ENCODE results near the gene CDON. TPM values are rescaled to one million over a fixed set of nuclear protein-coding genes. Genes with fewer than 3 reads are reported as not detected.
A peak's percentile ranks its signal among the peaks of the same experiment; 100 is the strongest.
"Not testable (repeated sequence)": the region's sequence is repeated elsewhere in the genome, so short reads cannot be mapped to it uniquely, and the experiment has no call there.

CDON gene
- total RNA-seq, 2 donors from 2014 or later: 2.0 TPM

DNA sequence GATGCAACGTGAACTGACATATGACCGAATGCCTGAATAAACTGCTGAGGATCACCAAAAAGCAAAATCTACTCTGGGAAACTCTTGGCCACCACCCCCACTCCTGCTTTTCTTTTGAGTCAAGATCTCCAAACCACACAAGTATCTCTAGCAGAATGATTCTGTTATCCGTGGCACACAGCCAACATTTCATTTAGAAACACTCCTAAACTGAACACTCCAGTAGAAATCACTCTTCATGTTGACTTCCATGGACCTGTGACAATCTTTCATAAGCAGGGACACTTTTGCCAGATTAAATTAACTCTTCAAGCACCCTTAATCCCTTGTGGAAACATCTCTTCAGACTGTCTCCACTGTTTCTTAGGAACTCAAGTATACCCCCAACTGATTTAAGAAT is 72.4 kb downstream of the CDON start:
- H3K27ac Mint-ChIP-seq: no peak overlapping the region
- no peak for ATAC-seq
- no peaks in the 10 kb centered on the region for H3K9me3 ChIP-seq (ENCODE audit: control insufficient read depth, low read length, poor library complexity, severe bottlenecking)
- no peaks in the 10 kb centered on the region for H3K27me3 Mint-ChIP-seq
- no peak overlapping the region for H3K4me3 Mint-ChIP-seq
- H3K36me3 Mint-ChIP-seq (ENCODE audit: low read depth): no peaks in the 10 kb centered on the region
- H3K4me1 Mint-ChIP-seq: no peaks in the 10 kb centered on the region
- no peak for DNase-seq

DNA sequence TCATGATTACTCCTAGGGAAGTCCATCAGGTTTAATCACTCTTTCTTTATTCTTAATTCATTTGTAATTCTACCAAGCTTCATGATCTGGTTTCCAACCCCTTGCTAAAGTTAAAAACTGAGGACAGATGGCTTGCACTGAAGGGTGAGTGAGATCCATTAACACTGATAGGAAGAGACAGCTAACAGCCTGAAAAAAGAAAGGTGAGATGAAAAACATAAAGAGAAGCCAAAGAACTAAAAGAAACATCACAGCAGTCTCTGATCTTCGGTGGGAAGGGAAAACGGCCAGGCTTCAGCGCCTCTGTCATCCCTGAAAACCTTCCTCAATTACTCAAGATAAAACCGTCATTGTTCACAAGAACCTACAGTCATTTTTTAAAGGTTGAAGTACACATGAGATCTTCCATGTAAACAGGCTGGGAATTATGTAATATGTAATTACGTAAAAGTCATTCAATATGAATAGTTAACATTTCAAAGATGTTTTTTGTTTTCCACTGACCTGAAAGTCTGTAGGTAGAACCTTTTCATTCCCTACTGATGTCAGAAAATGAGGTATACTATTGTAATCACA is 75.5 kb downstream of the CDON start:
- no peak for ATAC-seq
- Mint-ChIP-seq H3K36me3 (ENCODE audit: low read depth) (peaks cover 4% of the 10 kb centered on the region), H3K27me3 (no peaks in the 10 kb centered on the region), H3K4me3 (no peak overlapping the region), H3K4me1 (no peaks in the 10 kb centered on the region), H3K27ac (no peak overlapping the region)
- DNase-seq: no peak
- no peaks in the 10 kb centered on the region for H3K9me3 ChIP-seq (ENCODE audit: control insufficient read depth, low read length, poor library complexity, severe bottlenecking)

DNA sequence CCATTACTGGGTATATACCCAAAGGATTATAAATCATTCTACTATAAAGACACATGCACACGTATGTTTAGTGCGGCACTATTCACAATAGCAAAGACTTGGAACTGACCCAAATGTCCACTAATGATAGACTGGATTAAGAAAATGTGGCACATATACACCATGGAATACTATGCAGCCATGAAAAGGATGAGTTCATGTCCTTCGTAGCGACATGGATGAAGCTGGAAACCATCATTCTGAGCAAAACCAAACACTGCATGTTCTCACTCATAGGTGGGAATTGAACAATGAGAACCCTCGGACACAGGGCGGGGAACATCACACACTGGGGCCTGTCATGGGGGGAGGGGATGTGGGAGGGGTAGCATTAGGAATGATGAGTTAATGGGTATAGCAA is 76.7 kb downstream of the CDON start:
- not testable (repeated sequence) for ATAC-seq; H3K9me3 ChIP-seq (ENCODE audit: control insufficient read depth, low read length, poor library complexity, severe bottlenecking); H3K4me3 Mint-ChIP-seq; H3K27me3 Mint-ChIP-seq; H3K4me1 Mint-ChIP-seq; DNase-seq; H3K36me3 Mint-ChIP-seq (ENCODE audit: low read depth); H3K27ac Mint-ChIP-seq

DNA sequence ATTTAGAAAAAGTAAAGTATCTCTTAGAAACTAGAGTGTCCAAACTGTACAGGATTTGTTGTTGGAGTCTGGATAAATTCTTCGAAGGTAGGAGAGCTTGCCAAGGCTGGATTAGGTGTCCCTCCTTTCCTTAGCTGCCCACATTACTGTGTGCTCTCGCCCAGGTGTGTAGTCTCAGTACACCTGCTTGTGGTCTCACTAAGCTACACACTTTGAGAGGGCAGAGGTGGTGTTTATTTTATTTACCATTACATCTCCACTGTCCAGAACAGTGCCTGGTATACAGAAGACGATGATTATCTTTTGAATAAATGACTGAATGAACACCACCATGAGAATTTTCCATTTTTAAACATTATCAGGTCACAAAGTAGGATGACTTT is 80.3 kb downstream of the CDON start:
- Mint-ChIP-seq H3K4me1 (no peaks in the 10 kb centered on the region), H3K36me3 (ENCODE audit: low read depth) (peaks cover 4% of the 10 kb centered on the region), H3K27me3 (no peaks in the 10 kb centered on the region), H3K4me3 (no peak overlapping the region), H3K27ac (no peak overlapping the region)
- DNase-seq (no peak), ATAC-seq (no peak)
- no peaks in the 10 kb centered on the region for H3K9me3 ChIP-seq (ENCODE audit: control insufficient read depth, low read length, poor library complexity, severe bottlenecking)

DNA sequence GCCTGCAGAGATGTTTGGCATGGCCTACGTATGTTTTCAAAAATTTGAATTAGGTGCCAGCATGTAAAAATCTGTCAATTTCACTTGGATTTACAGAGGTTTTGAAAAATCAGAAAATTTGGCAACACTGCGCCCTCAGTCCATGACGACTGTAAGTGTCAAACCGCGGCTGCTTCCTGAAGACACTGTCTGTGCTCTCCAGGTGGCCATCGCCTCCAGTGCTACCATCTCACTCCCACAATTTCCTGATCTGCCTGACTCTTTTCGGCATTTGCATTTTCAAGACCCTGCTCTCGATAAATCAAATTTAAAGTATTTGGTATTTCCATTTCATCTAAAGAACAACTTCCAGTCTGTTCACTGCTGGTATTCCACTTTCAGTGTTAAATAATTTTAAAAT is 82.2 kb downstream of the CDON start:
- Mint-ChIP-seq H3K27ac (no peak overlapping the region), H3K4me3 (no peak overlapping the region), H3K4me1 (no peaks in the 10 kb centered on the region), H3K27me3 (no peaks in the 10 kb centered on the region), H3K36me3 (ENCODE audit: low read depth) (peaks cover 4% of the 10 kb centered on the region)
- H3K9me3 ChIP-seq (ENCODE audit: control insufficient read depth, low read length, poor library complexity, severe bottlenecking): no peaks in the 10 kb centered on the region
- no peak for DNase-seq
- ATAC-seq: no peak

DNA sequence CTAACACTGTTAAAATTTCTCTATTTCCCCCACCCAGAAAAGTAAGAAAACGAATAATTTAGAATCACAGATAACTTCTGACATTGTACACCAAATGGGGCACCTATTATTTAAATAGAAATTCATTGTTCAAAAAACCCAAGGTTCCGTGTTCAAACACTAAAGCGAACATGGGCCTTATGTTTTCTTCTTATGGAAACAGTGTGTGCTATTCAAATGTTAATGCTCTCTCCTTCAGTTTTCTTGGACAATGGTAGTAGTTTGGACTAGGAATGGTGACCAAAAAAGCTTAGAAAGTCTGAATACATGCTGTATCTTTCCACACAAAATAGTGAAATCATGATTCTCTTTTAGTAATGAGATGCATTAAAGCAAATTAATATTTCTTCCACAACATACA is 83.2 kb downstream of the CDON start:
- ATAC-seq: no peak
- no peak overlapping the region for H3K4me3 Mint-ChIP-seq
- peaks cover 4% of the 10 kb centered on the region for H3K36me3 Mint-ChIP-seq (ENCODE audit: low read depth)
- H3K9me3 ChIP-seq (ENCODE audit: control insufficient read depth, low read length, poor library complexity, severe bottlenecking): no peaks in the 10 kb centered on the region
- no peaks in the 10 kb centered on the region for H3K4me1 Mint-ChIP-seq
- no peaks in the 10 kb centered on the region for H3K27me3 Mint-ChIP-seq
- no peak overlapping the region for H3K27ac Mint-ChIP-seq
- no peak for DNase-seq

DNA sequence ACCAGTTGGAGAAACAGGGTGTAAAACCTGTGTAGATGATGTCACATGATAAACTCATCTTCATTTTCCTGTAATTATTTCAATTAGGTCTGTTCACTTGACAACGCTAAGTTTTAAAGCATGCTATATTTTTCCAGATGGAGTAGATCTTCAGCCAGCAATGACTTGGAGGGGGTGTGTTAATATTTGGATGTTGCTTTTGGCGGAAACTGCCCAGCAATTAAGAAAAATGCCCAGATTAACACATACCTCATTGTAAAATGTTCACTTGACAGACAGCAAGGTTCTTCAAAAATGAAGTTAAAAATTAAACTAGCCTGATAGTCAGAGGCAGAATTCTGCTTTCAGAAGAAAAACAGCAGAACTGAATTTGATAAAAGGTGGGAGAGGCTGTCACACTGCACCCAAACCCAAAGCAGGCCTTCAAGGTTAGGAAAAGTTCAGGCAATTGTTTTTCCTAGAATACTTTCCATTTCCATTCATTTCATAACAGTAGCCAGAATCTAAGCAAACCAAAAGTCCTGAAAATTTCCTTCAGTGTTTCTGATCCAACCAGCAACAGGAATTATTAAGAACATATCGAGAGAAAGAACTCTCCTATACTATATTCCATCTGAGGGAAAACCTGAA is 83.8 kb downstream of the CDON start:
- Mint-ChIP-seq H3K4me1 (no peaks in the 10 kb centered on the region), H3K36me3 (ENCODE audit: low read depth) (peaks cover 4% of the 10 kb centered on the region), H3K4me3 (no peak overlapping the region), H3K27me3 (no peaks in the 10 kb centered on the region), H3K27ac (no peak overlapping the region)
- DNase-seq (no peak), ATAC-seq (no peak)
- H3K9me3 ChIP-seq (ENCODE audit: control insufficient read depth, low read length, poor library complexity, severe bottlenecking): no peaks in the 10 kb centered on the region

DNA sequence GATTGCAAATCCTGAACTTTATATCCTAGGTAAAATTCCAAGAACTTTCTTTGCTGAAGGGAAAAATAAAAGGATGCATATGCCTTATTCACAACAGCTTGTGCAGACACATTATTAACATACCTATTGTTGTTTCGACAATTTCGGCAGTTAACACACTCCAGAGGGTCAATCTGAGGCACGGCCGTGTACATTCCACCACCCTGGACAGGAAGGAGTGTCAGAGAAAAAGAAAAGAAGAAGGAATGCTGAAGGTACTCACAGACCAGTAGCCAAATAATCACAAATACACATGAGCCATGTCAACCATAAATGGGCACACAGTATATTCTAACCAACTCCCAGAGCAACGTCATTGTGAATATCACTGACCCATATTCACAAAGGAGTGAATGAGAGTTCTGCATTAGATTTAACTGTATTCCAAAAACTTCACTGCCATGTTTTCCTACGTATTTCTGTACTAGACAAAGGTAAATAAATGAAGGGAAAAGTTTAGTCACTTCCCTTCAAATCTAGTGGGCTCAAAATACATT is 84.4 kb downstream of the CDON start:
- no peaks in the 10 kb centered on the region for H3K27me3 Mint-ChIP-seq
- ATAC-seq (no peak), DNase-seq (no peak)
- peaks cover 4% of the 10 kb centered on the region for H3K36me3 Mint-ChIP-seq (ENCODE audit: low read depth)
- no peak overlapping the region for H3K27ac Mint-ChIP-seq
- H3K4me3 Mint-ChIP-seq: no peak overlapping the region
- no peaks in the 10 kb centered on the region for H3K4me1 Mint-ChIP-seq
- no peaks in the 10 kb centered on the region for H3K9me3 ChIP-seq (ENCODE audit: control insufficient read depth, low read length, poor library complexity, severe bottlenecking)

DNA sequence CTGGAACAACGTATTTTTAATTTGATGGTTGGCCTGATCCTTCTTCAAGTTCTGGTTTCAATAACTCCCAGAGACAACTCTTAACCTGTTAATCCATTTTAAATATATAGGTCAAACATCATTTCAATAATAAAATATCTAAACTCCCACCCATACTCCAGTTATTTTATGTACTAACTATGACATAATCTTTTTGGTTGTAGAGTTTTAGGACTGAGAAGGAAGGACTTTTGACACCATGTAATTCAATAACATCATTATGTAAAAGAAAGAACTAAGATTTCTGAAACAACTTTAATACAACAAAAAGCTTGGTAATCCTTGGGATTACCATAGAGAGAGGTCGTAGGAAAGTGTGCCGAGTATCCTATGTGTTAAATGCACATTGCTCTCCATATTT is 85.3 kb downstream of the CDON start:
- H3K36me3 Mint-ChIP-seq (ENCODE audit: low read depth): peaks cover 3% of the 10 kb centered on the region
- no peaks in the 10 kb centered on the region for H3K4me1 Mint-ChIP-seq

DNA sequence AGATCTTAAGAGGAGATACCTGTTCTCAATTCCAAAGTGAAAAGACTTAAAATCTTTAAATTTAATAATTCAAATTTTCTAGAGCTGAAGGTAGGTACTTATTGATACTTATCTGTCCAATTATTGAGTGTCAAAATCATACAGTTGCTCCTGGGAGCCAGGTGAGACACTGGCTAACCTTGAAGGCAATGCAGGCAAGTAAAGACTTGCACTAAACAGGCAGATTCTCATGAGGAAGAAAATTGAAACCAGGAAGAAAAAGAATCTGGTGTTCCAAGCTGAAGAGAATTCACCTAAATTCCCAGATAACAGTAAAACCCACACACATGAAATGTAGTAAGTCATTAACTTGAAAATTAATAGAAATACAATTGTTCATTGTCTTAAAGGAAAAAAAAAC is 86.5 kb downstream of the CDON start:
- no peak overlapping the region for H3K4me3 Mint-ChIP-seq
- H3K36me3 Mint-ChIP-seq (ENCODE audit: low read depth): peaks cover 3% of the 10 kb centered on the region
- no peaks in the 10 kb centered on the region for H3K27me3 Mint-ChIP-seq
- DNase-seq (no peak), ATAC-seq (no peak)
- H3K4me1 Mint-ChIP-seq: no peaks in the 10 kb centered on the region
- no peaks in the 10 kb centered on the region for H3K9me3 ChIP-seq (ENCODE audit: control insufficient read depth, low read length, poor library complexity, severe bottlenecking)
- H3K27ac Mint-ChIP-seq: no peak overlapping the region

More for the DNA sequence above, 85.3 kb downstream of the CDON start:
- ATAC-seq (no peak), DNase-seq (no peak)
- no peaks in the 10 kb centered on the region for H3K27me3 Mint-ChIP-seq
- H3K9me3 ChIP-seq (ENCODE audit: control insufficient read depth, low read length, poor library complexity, severe bottlenecking): no peaks in the 10 kb centered on the region
- no peak overlapping the region for H3K4me3 Mint-ChIP-seq
- no peak overlapping the region for H3K27ac Mint-ChIP-seq

DNA sequence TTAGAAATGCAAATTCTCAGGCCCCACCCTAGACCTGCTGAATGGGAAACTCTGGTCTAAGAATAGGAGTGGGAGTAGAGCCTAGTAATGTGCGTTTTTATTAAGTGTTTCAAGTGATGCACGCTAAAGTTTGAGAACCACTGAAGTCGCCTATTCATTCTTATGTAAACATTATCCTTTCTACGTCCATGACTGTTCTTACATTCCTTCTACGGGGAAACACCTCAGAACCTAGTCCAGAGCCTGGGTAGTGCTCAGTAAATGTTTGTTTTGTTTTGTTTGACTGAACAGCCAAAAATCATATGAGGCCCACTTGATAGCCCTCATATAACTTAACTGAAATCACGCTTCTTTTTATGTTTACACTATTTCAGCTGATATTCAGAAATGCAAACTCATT is 87.0 kb downstream of the CDON start:
- no peaks in the 10 kb centered on the region for H3K9me3 ChIP-seq (ENCODE audit: control insufficient read depth, low read length, poor library complexity, severe bottlenecking)
- Mint-ChIP-seq H3K4me1 (no peaks in the 10 kb centered on the region), H3K27ac (no peak overlapping the region), H3K36me3 (ENCODE audit: low read depth) (peaks cover 3% of the 10 kb centered on the region), H3K27me3 (no peaks in the 10 kb centered on the region), H3K4me3 (no peak overlapping the region)
- no peak for ATAC-seq
- DNase-seq: no peak

DNA sequence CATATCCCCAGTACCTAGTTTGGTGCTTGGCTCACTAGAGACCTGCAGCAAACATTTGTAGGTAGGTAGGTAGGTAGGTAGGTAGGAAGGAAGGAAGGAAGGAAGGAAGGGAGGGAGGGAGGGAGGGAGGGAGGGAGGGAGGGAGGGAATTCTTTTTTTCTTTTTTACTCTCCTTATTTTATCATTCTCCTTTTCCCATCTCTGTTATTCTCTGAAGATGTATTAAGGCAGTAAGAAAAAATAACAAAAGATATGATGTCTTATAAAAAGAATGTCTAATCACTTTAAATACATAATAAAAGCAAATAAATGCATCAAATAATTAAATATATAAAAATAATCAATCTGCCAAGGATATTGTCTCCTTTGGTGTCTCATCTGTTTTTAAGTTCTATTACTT is 88.4 kb downstream of the CDON start:
- ATAC-seq: no peak
- no peak for DNase-seq
- no peak overlapping the region for H3K4me3 Mint-ChIP-seq
- H3K36me3 Mint-ChIP-seq (ENCODE audit: low read depth): peaks cover 3% of the 10 kb centered on the region
- H3K4me1 Mint-ChIP-seq: no peaks in the 10 kb centered on the region
- H3K9me3 ChIP-seq (ENCODE audit: control insufficient read depth, low read length, poor library complexity, severe bottlenecking): no peaks in the 10 kb centered on the region
- no peak overlapping the region for H3K27ac Mint-ChIP-seq
- no peaks in the 10 kb centered on the region for H3K27me3 Mint-ChIP-seq

DNA sequence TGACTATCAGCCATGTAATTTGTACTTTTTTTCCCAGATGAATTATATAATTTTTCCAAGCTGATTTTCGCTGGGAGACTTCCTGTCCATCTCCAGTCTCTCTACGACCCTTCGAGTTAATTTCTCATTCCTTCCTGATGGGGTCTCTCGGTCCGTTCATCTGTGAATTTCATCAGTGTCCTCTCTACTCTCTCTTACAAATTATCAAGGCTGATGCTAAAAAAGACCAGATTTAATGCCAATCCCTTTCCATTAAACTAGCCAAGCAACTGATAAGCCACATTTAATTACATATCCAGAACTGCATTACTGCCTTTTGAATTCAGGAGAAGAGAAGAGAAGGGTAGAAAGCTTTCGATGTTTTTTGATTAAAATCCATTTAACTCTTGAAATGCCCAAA is 91.0 kb downstream of the CDON start:
- H3K27ac Mint-ChIP-seq: no peak overlapping the region
- H3K36me3 Mint-ChIP-seq (ENCODE audit: low read depth): peaks cover 3% of the 10 kb centered on the region
- H3K4me1 Mint-ChIP-seq: no peaks in the 10 kb centered on the region
- no peaks in the 10 kb centered on the region for H3K27me3 Mint-ChIP-seq
- ATAC-seq (no peak), DNase-seq (no peak)
- H3K9me3 ChIP-seq (ENCODE audit: control insufficient read depth, low read length, poor library complexity, severe bottlenecking): no peaks in the 10 kb centered on the region
- H3K4me3 Mint-ChIP-seq: no peak overlapping the region

DNA sequence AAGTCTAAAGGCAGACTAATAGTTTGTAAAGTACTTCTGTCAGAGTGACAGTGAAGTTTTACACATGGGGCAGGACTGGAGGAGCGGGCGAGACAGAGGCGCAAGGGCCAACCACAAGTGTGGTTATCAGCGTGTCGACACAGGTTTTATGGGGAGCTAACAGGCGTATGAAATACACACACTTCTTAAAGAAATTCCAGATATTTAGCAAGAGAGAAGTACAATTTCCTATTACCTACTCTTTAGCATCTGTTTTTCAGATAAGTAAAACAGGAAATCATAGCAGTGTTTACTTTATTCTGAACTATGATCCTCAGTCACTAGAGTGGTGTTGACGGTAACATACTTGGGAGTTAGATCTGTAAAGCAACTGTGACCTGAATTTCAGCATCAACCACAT is 94.3 kb downstream of the CDON start:
- ATAC-seq: no peak

More for the DNA sequence above, 94.3 kb downstream of the CDON start:
- Mint-ChIP-seq H3K27me3 (no peaks in the 10 kb centered on the region), H3K4me1 (no peaks in the 10 kb centered on the region), H3K27ac (peak overlapping the region; percentile 66), H3K4me3 (no peak overlapping the region), H3K36me3 (ENCODE audit: low read depth) (peaks cover 3% of the 10 kb centered on the region)
- H3K9me3 ChIP-seq (ENCODE audit: control insufficient read depth, low read length, poor library complexity, severe bottlenecking): no peaks in the 10 kb centered on the region
- no peak for DNase-seq

All from T-helper 17 cell (primary cell).